Activated CD8-positive, alpha-beta memory T cell treated with anti-CD3 and anti-CD28 coated beads, Interleukin-2, amount 50 U/mL, for 24 hours (primary cell): Measurements from ENCODE around the gene SMAD5.

Experiments used
- DNase-seq: peaks from one replicate; pipeline ENCODE4 v3.0.0-alpha.2; 2020; ENCODE audit errors: extremely low read depth

The SMAD5 gene

DNA sequence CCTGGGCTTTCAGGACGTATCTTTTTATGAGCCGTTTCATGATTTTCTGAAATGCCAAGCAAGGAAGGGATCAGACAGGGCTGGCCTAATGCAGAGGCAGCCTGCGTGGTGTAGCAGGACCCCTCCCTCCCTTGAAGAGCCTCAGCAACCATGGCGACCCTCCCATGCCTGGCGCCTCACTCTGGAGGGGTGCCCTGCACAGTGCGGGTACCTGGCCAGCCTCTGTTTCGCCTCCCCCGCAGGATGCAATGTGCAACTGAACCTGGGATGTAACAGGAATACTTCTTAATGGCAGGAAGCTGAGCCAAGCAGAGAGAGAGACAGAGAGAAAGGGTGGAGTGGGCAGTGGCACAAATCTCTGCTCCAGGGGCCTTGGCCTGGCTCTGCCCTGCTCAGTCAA lies 83.6 kb downstream of the SMAD5 start:
- no peak for DNase-seq

DNA sequence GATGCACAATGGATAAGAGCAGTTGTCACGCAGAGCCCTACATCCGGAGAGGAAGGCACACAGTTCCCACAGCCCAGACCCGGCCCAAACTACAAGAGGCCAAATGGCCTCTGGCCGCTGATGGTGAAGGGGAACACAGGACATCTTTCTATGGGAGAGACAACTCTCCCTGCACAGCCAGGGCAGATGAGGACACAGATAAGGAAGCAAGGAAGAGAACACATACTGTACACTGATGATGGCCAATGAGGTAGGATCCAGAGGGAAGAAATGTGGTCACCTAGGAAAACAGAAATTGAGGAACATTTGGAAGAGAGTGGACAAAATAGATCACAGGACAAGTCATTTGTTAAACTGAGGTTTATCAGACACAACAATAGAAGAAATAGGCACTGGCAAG lies 88.7 kb downstream of the SMAD5 start:
- DNase-seq: no peak

DNA sequence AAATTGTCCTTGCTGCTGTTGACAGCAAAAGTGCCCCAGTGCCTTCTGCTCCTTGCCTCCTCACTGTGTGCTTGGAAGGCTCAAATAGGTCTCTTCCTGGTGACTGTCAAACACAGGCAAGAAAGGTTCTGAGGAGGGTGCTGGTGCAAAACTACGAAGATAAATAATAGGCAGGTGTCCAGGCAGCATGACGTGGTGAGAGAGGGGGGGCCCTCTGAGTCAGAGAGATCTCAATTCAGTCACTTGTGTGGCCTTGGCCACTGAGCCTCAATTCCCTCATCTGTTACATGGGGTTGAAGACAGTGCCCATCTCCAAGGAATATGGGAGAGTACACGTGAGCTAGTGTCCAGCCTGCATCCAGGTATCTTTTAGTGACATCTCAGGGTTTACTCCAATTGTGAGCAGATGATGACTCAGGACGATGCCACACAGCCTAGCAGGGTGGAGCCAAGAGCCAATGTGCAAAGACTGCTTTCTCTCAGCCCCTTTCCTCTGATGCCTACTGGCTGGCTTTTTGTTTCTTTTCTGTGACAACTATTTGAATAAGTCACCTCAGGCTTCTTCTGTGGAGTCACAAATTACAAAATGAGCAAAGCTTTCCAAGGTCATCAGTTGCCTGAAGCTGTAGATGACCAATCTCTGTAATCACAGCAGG lies 90.1 kb downstream of the SMAD5 start:
- no peak for DNase-seq

DNA sequence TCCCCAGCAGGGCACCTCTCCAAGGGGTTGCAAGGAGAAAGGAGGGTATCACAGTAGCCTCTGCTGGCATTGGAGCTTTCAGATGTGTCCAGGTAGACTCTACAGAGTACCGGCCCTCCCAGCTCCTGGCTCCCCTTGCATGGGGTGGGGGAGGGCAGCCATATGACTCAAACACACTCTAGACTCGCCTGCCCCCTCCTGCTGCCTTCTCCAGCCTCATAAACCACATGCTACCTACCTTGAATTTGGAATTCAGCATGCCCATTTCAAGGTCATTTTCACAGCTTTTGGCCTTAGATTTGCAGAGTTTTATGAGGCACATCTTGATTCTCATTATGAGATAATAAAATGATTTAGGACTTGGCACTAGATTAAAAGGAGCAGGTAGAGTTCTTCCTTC lies 93.2 kb downstream of the SMAD5 start:
- no peak for DNase-seq

DNA sequence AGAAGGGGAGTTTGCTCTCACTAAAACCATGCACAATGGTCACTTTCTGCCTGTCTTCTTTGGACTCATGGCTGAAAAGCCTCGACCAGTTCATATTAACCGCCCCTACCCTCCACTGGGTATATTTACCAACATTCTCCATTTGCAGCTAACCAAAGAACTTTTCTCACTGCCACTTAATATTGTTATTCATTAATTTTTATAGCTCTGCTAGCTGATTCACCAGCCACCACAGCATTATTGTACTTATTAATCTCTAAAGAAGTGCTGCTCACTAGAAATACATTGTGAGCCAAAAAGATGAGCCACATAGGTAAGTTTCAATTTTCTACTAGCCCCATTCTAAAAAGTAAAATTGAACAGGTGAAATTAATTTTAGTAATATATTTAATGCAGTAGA lies 93.8 kb downstream of the SMAD5 start:
- no peak for DNase-seq

DNA sequence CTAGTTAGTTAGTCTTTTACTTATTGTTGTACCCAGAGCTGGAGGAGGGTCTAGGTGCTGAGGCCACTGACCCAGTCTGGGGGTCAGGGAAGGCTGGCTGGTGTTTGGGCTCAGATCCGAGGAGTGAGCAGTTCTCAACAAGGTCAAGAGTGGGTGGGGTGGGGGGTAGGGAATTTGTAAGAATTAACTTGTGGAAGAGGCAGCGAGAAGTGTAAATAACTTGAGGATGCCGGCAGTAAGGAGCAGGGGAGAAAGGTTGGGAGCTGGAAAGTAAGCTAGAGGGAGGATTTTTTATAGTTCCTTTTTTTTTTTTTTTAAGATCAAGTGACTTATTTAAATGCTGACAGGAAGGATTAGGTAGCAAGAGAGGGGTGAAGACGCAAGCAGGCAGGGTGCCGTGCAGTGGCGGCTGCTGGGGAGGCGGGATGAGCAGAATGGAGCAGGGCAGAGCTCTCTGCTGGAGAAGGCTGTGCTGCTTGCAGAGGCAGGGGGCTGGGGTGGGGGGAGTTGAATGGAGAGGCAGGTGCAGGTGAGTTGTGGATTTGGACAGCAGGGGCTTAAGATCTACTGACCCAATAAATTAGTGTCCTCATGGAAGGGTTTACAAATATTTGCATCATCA lies 95.6 kb downstream of the SMAD5 start:
- no peak for DNase-seq

DNA sequence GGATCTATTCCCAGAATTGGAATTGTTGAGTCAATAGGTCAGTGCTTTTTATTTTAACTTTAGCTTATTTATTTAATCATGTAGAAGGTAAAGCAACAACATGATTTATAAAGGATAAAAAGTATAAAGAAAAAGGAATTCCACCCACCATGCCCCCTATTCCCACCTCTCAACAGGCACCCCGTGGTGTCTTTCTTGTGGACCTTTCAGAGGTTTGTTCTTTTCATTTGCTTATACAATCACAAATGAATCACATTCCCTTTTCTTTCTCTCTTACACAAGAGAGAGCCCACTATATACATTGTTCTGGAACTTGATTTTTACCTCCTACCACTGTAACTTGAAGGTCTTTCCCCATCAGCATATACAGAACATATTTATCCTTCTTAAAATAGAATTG lies 97.5 kb downstream of the SMAD5 start:
- no peak for DNase-seq

DNA sequence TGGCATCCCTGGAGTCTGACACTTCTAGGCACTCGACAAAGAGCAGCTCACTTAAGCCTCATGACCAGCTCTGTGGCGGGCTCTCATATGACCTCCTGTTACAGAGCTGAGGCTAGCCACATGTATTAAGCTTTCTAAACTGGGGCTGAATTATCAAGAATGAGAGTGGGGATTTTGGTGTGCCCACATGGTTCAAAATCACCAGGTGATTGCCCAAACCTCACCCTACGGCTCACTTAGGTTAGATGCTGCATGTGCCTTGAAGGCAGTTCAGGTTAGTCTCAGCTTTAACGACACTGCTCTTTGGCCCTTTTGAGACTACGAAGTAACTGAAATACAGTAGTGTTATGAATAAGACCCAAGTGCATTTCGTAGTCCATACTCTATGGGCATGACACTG lies 99.7 kb downstream of the SMAD5 start:
- DNase-seq: no peak
